ENCODE data around the gene DBX1. TPM values are rescaled to one million over a fixed set of nuclear protein-coding genes. Genes with fewer than 3 reads are reported as not detected.
A peak's percentile ranks its signal among the peaks of the same experiment; 100 is the strongest.

Gene DBX1
- total RNA-seq, 4 donors from 2014 or later = not detected

GRCh38 chr11:20112291-20113148 is 47.8 kb downstream of the DBX1 start:
- ATAC-seq (ENCODE audit: low FRiP score) = peak; percentile 97

GRCh38 chr11:20111871-20112270 is 48.4 kb downstream of the DBX1 start:
- DNase-seq (ENCODE audit: low spot score) (no peak), ATAC-seq (ENCODE audit: low FRiP score) (no peak)

More at GRCh38 chr11:20112291-20113148, 47.8 kb downstream of the DBX1 start:
- DNase-seq (ENCODE audit: low spot score) = peak; percentile 61
- TF ChIP-seq CTCF (IDR thresholded peaks at IDR 0.05) = no peak

GRCh38 chr11:20110908-20111669 is 49.2 kb downstream of the DBX1 start:
- DNase-seq (ENCODE audit: low spot score) = no peak
- ATAC-seq (ENCODE audit: low FRiP score) = peak; percentile 29
- TF ChIP-seq CTCF (IDR thresholded peaks at IDR 0.05) = peak in 1 of 3 donors; percentile 44

More at GRCh38 chr11:20111871-20112270, 48.4 kb downstream of the DBX1 start:
- TF ChIP-seq CTCF (IDR thresholded peaks at IDR 0.05) = no peak

- no peak for DNase-seq (ENCODE audit: low spot score)
- no peak for TF ChIP-seq CTCF (IDR thresholded peaks at IDR 0.05)
- ATAC-seq (ENCODE audit: low FRiP score) = no peak
These were observed 50.4 kb downstream of the DBX1 start for GRCh38 chr11:20109731-20110445.

Other genes with a start within 250 kb of the DBX1 start
- 10 to 100 TPM; 21.7 to 69.7 (median 40.1) TPM for gene HTATIP2, start 203.2 kb upstream of the DBX1 start, total RNA-seq
- gene PRMT3, start 227.2 kb upstream of the DBX1 start, total RNA-seq = 10 to 100 TPM; 13.8 to 21.0 (median 16.0) TPM

Measured in omental fat pad (tissue), 4 donors.